ENCODE measurements around the gene NAV2.

NAV2 gene, protein sequence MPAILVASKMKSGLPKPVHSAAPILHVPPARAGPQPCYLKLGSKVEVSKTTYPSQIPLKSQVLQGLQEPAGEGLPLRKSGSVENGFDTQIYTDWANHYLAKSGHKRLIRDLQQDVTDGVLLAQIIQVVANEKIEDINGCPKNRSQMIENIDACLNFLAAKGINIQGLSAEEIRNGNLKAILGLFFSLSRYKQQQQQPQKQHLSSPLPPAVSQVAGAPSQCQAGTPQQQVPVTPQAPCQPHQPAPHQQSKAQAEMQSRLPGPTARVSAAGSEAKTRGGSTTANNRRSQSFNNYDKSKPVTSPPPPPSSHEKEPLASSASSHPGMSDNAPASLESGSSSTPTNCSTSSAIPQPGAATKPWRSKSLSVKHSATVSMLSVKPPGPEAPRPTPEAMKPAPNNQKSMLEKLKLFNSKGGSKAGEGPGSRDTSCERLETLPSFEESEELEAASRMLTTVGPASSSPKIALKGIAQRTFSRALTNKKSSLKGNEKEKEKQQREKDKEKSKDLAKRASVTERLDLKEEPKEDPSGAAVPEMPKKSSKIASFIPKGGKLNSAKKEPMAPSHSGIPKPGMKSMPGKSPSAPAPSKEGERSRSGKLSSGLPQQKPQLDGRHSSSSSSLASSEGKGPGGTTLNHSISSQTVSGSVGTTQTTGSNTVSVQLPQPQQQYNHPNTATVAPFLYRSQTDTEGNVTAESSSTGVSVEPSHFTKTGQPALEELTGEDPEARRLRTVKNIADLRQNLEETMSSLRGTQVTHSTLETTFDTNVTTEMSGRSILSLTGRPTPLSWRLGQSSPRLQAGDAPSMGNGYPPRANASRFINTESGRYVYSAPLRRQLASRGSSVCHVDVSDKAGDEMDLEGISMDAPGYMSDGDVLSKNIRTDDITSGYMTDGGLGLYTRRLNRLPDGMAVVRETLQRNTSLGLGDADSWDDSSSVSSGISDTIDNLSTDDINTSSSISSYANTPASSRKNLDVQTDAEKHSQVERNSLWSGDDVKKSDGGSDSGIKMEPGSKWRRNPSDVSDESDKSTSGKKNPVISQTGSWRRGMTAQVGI (N-terminal part only)

DNA sequence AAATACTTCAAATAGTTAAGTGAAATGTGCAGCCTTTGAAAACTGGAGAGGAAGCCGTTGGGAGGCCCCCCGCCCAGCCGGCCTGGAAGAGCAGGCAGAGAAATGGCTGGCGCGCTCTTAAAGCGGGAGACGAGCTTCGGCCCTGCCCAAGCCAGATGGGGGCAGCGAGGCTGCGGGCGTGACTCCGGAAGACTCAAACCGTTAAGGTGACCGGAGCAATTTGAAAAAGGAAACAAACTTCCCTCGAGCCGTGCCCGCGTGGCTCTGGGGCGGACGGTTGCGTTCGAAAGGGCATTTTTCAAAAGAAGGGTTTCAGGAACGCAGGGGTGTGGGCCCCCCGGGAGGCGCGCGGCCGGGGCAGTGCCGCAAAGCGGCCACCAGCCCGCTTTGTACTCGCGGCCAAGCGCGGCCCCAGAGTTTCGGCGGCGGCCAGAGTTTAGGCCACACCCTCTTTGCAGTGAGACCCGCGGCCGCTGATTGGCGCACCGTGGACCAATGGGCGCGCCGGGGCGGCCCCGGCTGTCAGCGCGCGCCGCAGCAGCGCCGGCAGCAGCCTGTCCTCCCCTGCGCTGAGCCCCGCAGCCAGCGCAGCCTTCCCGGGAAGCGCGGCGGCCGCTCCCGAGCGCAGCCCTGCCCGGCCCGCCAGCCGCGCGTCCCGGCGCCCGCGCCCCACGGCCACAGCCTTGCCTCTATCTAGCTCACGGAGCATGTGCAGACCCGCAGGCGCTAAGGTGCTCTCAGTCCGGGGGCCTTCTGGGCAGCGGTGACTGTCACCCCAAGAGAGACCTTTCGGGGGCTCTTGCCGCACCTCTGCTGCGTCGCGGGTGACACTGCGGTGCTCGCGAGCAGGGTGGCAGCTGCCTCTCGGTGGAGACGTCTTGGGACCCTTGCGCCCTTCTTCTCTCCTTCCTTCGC is at the start of gene NAV2:
NAV2 (plus strand) TSS at position 557 of the 915 bp plus-strand sequence. CDS start 859 bp downstream, outside the sequence.
- peak; percentile 93 for DNase-seq (ENCODE audit: low spot score)

DNA sequence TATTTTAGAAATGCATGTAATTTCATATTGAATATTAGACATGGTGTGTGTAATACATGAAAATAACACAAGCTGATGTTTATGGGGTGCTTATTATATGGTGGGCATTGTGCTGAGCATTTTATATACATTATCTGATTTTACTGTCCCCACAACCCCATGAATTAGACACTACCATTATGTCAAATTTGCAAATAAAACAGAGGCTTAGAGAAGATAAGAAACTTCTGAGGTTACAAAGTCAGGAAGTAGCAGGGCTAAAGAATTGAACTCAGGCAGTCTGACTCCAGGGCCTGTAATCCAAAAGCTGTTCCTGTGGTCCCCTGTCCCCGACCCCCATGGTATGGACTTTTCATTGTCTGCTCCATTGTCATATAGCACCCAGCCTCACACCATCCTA is 49.4 kb upstream of the NAV2 start:
- no peak for DNase-seq (ENCODE audit: low spot score)

DNA sequence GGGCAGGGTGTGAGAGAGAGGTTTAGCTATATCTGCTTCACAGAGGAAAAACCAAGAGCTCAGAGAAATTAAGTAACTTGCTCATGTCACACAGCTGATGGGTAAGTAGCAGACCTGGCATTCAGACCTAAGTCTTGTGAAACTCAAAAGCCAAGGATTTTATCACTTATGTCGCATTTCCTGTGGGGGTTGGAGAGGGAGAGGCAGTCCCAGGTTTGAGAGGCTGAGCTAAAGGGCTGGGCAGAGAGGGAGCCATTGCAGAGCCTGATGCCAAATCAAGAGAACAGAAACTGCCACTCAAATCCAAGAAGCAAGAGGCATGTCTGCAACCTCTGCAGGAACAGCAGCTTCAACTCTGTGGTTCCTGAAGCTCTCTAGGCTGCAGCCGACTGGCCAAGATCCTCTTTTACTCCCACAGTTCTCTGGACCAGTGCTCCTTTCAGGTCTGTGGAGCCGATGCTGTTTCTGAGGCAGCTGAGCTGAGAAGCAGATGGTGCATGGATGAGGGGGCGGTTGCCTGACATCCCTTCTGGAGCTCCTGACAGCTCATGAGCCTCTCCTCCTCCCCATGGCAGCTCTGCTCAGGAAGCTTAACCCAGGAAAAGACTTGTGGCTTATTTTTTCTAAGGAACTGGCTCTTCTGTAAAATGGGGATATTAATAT is 47.6 kb upstream of the NAV2 start:
- DNase-seq (ENCODE audit: low spot score): peak; percentile 20

DNA sequence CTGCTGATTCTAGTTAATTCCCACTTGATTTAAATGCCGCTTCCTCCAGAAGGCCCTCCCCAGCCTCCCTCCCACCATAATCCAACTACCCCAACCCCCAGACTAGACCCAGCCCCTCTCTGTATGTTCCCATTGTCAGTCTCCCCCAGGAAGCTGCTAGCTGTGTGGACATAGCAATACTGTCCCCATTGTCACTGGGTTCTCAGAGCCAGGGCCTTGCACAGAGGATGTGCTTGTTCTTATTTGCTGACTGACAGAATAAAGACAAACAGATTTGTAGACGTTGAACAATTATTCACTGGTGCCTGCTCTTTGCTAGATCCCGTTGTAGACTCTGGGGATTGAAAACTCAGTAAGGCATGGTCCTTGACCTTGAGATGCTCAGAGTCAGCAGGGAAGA is 45.7 kb upstream of the NAV2 start:
- DNase-seq (ENCODE audit: low spot score): no peak

DNA sequence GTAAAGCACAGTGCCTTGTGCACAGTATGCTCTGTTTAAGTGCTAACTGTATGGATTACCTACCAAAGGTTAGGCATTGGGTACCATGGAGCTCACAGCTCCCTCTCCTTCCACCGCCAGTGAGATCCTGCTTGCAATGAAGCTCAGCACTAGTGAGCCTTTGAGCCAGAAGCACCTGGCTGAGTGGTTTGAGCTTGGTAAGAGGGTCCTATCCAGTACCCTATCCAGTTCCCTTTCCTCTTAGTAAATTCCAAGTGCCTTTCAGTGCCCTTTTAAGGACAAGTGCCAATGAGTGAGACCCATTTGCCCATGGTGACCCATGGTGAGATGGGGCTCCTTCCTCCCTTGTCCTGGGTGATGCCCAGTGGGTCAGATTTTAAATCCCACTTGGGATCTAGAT is 43.1 kb upstream of the NAV2 start:
- DNase-seq (ENCODE audit: low spot score): no peak

DNA sequence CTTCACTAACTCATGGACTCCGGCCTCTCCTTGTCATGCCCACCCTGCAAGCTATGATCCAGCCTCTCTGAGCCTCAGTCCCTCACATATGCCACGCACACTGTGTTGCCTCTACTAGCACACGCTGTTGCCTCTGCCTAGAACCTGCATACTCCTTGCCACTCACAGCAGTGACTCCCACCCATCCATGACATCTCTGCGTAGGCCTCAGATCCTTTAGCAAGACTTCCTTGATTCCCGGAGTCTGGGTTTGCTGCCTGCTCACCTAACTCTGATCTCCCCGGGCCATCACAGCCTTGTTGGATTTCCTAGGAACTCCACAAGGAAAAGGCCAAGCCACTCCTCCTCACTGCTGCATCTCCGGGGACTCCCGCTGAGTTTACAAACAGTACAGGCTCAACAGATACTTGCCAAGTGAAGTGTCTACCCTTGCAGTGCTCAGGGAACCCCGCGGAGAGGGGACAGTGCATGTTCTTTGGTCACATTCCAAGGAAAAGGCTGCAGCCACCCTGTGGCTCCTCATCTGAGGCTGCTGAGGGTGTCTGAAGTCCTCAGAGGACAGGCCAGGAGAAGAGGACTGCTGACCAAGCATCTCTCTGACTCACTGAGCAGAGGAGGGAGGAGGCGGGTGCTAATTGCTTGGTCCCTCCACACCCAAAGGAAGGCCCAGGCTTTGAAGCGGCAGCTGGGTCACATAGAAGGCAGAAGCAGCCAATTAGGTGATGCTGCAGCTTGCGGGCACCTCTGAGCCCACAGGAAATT is 42.4 kb upstream of the NAV2 start:
- DNase-seq (ENCODE audit: low spot score): peak; percentile 34

DNA sequence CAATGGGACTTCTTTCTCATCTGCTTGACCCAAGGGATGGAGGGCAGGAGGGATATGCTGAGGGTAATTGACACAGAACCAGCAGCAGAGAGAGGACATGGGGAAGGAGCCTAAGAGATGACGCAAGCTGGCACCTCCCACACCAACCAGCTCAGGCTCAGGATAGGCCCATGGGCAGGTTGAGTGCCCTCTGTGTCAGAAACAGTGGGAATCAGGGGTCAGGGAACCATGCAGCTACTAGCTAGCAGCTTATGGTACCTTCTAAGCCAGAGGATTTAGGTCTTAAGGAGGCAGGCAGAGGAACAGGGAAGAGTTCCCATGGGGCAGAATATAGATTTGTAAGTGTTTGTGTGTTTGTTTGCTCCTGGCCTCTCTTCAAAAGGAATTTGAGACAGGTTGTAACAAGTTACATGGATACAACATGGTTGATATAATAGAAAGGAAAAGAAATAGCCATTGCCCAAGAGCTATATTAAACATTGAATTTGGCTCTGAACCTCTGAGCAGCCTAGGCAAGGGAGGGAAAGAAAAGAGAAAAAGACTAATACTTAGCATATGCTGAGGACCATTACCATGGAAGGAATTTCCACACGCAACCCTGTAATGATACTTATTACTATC is 39.9 kb upstream of the NAV2 start:
- no peak for DNase-seq (ENCODE audit: low spot score)

DNA sequence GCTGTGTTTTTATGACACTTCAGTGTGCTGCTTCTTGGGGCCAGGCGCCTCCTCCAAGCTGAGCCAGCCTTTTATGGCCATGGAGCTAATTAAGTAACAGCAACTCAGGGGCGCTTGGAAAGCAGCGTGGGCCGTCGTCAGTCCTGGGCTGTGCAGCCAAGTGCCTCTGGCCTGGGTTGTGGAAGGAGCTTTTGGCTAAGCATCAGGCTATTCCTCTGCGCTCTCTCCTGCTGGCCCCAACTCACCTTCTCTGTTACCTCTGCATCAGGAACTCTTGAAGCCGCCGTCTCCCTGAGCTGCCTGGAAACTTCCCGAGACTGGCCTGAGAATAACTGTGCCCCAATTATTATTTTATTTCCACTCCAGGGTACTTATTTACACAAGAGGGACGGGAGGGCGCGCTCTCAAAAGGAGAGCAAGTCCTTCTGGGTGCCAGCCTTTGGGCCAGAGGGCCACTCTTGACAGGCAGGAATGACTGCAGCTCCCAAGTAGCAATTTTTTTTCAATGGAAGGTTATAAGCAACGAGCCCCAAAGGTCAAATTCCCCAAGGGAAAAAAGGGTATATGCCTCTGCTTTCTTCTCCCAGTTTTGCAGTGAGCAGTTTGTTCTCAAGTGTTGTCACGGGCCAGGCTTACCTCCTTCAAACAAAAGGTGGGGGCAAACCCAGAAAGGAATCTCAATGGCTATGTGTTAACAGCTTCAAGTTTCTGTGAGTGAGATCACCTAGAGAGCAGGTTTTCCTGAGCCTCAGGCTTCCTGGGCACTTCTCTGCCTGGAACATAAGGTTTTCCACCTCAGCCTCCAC is 38.5 kb upstream of the NAV2 start:
- DNase-seq (ENCODE audit: low spot score): no peak

DNA sequence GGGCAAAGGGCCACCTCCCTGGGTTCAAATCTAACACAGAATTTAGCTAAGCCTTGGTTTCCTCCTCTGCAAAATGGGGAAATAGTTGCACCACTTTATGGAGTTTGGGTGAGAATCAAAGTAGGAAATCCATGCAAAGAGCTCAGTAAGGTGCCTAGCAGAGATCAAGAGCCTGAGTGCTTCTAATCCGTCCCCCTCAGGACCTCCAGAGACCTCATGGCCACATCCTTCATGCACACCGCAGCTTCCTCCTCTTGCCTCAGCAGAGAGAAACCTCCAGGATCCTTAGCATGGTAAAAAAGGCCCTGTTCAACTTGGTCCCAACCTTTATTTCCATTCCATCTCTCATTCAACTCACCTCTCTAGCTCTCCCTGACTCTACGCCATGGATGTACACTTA is 37.8 kb upstream of the NAV2 start:
- no peak for DNase-seq (ENCODE audit: low spot score)

DNA sequence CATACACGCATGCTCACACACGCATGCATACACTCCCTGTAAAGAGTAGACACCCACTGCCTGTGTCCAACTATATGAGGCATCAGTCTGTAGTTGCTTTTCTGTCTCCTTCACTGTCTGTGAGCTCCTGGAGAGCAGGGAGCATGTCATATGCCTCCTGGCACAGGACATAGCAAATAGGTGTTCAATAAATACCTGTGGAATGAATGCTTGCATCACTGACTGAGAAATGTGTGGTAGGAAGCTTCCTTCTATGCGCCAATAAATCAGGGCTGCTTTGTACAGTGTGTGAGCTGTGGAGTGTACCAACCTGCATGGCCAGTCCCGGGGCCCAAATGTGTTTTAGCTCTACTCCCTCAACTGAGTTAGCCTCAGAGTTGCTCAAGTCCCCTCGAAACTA is 37.2 kb upstream of the NAV2 start:
- DNase-seq (ENCODE audit: low spot score): no peak

DNA sequence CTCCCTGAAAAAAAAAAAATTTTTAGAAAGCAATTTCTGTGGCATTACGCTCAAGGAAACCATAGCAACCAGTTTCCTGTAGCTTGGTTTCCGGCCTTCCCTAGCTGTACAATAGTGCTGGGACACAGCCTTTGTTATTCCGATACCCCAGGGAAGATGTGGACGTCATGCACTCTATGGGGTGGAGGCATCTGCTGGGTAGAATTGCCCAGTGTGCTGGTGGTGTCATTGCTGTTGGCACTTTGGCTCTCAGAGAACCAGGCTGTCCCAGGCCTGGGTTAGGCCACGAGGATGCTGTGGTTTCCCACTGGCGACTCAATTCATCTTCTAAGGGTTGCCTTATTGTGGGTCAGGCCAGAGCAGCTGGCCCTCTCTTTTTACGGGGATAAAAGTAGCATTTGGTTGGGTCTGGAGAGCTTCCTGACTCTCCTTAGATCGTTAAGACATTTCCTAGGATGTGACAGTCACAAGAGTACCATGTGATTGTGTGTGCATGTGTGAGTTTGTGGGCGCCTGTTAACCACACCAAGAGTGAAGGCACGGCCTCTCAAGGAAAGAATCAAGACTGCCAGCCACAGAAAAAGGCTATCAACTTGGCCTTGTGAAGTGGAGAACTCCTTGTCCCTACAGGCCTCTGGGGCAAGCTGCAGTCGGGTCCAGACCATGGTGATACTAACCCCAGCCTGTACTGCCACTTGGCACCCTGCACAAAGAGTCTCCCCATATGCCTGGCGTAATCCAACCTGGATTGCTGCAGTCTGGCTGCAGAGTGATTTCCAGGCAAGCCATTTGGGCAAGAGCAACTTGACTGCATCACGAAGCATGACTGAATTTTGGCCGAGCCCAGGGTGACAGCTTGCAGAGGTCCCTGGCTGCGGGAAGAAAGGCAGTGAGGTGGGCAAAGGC is 35.9 kb upstream of the NAV2 start:
- DNase-seq (ENCODE audit: low spot score): no peak

DNA sequence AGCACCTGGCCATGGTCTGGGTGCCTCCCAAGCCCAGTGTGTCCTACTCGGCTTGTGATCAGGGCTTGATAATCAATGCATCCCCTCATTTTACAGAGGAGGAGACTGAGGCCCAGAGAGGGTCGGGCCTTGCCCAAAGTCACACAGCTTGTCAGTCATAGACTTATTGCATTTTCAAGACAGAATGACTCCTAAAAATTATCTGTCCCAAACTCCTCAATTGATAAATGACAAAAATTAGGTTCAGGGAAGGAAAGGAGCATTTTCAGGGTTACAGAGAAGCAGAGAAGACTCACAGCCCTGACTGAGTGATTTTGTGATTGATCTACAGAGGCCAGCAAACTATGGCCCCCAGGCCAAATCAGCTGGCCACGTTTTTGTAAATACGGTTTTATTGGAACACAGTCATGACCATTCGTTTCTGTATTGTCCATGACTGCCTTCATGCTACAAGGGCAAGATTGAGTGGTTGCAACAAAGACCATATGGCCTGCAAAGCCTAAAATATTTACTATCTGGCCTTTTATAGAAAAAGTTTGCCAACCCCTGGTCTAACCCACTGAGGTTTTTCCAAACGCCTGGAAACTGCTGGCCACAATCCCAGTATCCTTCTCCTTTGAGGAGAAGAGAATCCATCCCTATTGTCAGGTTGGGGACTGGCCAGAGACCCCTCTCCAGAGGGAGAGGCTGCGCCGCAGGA is 35.1 kb upstream of the NAV2 start:
- DNase-seq (ENCODE audit: low spot score): no peak

DNA sequence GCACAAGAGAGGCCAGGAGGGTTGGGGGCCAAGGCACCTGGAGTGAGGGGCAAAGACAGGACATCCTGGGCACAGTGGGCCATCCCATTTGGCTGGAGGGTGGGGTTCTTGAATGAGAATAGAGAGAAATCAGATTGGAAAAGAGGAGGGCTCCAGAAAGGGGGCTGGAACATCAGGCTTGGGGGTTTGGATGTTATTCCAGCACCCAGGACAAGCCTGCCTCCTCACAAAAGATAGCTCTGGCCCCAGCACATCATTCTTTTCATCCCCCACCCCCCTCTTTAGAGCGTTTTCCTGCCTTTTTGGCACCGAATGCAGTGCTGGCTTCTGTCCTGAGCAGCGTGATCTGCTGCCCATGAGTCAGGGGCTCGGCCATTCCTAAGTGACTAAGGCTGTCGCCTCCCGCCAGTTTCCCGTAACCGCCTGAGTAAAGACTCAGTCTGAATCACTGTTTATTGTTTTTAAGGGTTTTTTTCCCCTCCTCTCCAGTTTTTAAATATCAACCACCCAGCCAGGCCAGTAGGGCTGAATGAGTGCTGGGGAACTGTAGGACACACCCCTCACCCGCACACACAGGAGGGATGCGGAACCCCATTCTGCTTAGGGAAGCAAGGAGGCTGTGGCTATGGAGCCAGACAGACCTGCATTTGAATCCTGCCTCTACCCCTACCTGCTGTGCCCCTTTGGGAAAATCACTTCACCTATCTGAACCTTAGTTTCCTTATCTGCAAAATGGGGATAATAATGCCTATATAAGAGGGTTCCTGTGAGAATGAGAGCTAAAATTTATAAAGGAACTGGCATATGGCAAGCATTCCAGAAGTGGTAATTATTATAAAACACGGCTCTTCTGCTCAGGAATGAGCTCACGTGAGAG is 32.4 kb upstream of the NAV2 start:
- peak; percentile 86 for DNase-seq (ENCODE audit: low spot score)

DNA sequence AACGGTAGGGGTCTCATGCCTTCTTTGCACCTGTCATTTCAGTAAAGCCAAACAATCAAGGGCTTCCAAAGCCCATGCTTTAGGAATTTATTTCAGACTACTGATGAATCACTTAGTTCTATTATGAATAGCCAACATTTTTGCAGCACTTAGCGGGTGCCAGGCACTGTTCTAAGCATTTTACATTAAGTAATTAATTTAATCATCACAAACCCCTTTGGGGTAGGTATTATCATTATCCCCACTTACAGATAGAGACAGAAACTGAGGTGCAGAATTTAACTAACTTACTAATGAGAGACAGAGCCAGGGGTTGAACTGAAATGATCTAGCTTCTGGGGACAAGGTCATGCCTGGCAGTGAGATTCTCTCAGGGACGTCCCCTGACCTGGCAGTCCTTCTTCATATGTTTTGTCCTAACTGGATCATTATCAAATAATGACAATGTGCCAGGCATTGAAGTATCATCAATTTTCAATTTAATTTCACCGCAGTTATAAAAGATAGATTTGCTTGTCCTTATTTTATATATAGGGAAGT is 31.7 kb upstream of the NAV2 start:
- no peak for DNase-seq (ENCODE audit: low spot score)

DNA sequence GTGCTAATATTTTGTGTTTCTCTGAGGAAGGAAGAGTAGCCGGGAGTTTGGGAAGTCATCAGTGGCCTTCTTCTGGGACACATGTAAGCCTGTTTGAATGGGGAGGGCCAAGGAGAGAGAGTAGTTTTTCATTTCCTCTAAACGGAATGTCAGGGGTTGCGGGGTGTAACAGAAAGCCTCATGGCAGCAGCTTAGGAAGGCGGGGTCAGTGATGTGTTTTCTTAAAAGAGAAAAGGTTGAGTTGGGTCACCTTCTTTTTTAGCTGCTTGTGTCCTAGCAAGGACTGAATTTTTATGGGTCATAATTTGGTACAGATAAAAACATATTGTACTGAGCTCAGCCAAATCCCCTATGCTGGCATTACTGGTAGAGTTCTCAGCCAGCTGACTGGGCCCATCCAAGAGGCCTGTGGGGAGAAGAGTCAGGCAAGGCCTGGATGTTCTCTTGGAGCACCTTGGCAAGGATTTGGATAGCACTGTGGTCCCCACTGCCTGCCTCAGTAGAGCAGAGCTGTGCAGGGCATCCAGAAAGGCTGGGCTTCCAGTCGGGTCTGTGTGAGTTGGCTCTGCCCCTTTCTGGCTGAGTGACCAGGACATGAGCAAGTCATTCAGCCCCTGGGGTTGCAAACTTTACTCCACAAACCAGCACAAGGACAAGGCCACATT is 29.4 kb upstream of the NAV2 start:
- DNase-seq (ENCODE audit: low spot score): no peak

Measured in hepatic stellate cell (primary cell).